HL-60 (cell line): ENCODE results near the gene RIN3.

Source experiments
- POLR2AphosphoS5 ChIP-seq: IDR thresholded peaks from 2 replicates; pipeline ENCODE4 v1.6.1; 2012; ENCODE audit warnings: low read depth
- TF ChIP-seq, protein P1 (sequence below): IDR thresholded peaks from 2 replicates; pipeline ENCODE4 v1.6.1; 2012; ENCODE audit warnings: low read depth; ENCODE audit not compliant: insufficient replicate concordance
- TF ChIP-seq, protein P2 (sequence below): IDR thresholded peaks from one replicate; pipeline ENCODE4 v1.5.1; 2011; ENCODE audit warnings: low read length, control low read depth, inconsistent platforms; ENCODE audit not compliant: insufficient read depth

DNA sequence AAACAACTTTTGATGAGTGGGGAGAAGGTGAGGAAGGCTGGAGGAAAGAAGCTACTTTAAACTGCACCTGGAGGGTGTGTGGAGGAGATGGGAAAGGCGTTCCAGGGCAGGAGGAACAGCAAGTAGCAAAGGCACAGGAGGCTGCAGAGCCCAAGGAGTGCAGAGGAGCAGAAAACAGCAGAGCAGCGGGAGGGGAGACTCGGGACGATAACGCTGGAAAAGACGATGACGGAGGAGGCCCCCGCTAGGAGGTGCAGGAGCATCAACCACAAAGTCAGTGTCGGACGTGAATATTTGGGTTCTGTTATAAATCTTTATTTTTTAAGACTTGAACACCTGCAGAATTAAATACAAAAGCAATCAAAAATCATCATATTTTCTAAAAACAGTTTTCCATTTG lies 189.9 kb downstream of the RIN3 start:
- TF ChIP-seq, protein P1, sequence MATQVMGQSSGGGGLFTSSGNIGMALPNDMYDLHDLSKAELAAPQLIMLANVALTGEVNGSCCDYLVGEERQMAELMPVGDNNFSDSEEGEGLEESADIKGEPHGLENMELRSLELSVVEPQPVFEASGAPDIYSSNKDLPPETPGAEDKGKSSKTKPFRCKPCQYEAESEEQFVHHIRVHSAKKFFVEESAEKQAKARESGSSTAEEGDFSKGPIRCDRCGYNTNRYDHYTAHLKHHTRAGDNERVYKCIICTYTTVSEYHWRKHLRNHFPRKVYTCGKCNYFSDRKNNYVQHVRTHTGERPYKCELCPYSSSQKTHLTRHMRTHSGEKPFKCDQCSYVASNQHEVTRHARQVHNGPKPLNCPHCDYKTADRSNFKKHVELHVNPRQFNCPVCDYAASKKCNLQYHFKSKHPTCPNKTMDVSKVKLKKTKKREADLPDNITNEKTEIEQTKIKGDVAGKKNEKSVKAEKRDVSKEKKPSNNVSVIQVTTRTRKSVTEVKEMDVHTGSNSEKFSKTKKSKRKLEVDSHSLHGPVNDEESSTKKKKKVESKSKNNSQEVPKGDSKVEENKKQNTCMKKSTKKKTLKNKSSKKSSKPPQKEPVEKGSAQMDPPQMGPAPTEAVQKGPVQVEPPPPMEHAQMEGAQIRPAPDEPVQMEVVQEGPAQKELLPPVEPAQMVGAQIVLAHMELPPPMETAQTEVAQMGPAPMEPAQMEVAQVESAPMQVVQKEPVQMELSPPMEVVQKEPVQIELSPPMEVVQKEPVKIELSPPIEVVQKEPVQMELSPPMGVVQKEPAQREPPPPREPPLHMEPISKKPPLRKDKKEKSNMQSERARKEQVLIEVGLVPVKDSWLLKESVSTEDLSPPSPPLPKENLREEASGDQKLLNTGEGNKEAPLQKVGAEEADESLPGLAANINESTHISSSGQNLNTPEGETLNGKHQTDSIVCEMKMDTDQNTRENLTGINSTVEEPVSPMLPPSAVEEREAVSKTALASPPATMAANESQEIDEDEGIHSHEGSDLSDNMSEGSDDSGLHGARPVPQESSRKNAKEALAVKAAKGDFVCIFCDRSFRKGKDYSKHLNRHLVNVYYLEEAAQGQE = no peak
- no peak for TF ChIP-seq POLR2AphosphoS5
- TF ChIP-seq, protein P2, sequence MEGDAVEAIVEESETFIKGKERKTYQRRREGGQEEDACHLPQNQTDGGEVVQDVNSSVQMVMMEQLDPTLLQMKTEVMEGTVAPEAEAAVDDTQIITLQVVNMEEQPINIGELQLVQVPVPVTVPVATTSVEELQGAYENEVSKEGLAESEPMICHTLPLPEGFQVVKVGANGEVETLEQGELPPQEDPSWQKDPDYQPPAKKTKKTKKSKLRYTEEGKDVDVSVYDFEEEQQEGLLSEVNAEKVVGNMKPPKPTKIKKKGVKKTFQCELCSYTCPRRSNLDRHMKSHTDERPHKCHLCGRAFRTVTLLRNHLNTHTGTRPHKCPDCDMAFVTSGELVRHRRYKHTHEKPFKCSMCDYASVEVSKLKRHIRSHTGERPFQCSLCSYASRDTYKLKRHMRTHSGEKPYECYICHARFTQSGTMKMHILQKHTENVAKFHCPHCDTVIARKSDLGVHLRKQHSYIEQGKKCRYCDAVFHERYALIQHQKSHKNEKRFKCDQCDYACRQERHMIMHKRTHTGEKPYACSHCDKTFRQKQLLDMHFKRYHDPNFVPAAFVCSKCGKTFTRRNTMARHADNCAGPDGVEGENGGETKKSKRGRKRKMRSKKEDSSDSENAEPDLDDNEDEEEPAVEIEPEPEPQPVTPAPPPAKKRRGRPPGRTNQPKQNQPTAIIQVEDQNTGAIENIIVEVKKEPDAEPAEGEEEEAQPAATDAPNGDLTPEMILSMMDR = no peak
